Measurements from ENCODE around the gene FLAD1.

The FLAD1 gene

GRCh38 chr1:154940651-154941194 is 42.4 kb upstream of the FLAD1 start:
- peaks cover 12% of the 10 kb centered on the region for H3K4me1 ChIP-seq (ENCODE audit: insufficient read depth, poor library complexity, severe bottlenecking)
- no peaks in the 10 kb centered on the region for H3K36me3 ChIP-seq (ENCODE audit: low read depth)
- no peak overlapping the region for H3K4me3 ChIP-seq (ENCODE audit: severe bottlenecking)
- H3K27ac ChIP-seq (ENCODE audit: poor library complexity, severe bottlenecking), result no peak overlapping the region
- TF ChIP-seq CTCF (IDR thresholded peaks at IDR 0.05; ENCODE audit: poor library complexity, severe bottlenecking), result no peak
- ATAC-seq (ENCODE audit: low read depth), result no peak
- no peaks in the 10 kb centered on the region for H3K27me3 ChIP-seq (ENCODE audit: insufficient read depth, poor library complexity, severe bottlenecking)
- DNase-seq (ENCODE audit: low spot score), result no peak
- no peaks in the 10 kb centered on the region for H3K9me3 ChIP-seq (ENCODE audit: severe bottlenecking)

- no peak for DNase-seq (ENCODE audit: low spot score)
- H3K27ac ChIP-seq (ENCODE audit: poor library complexity, severe bottlenecking), result no peak overlapping the region
- no peaks in the 10 kb centered on the region for H3K27me3 ChIP-seq (ENCODE audit: insufficient read depth, poor library complexity, severe bottlenecking)
- H3K4me3 ChIP-seq (ENCODE audit: severe bottlenecking), result no peak overlapping the region
- H3K36me3 ChIP-seq (ENCODE audit: low read depth), result no peaks in the 10 kb centered on the region
- H3K4me1 ChIP-seq (ENCODE audit: insufficient read depth, poor library complexity, severe bottlenecking), result peaks cover 8% of the 10 kb centered on the region
- no peak for TF ChIP-seq CTCF (IDR thresholded peaks at IDR 0.05; ENCODE audit: poor library complexity, severe bottlenecking)
- no peaks in the 10 kb centered on the region for H3K9me3 ChIP-seq (ENCODE audit: severe bottlenecking)
- no peak for ATAC-seq (ENCODE audit: low read depth)
Measured at GRCh38 chr1:154941333-154942013, 41.7 kb upstream of the FLAD1 start.

GRCh38 chr1:154943649-154944400 is 39.3 kb upstream of the FLAD1 start:
- no peak overlapping the region for H3K4me3 ChIP-seq (ENCODE audit: severe bottlenecking)
- DNase-seq (ENCODE audit: low spot score) (no peak), ATAC-seq (ENCODE audit: low read depth) (peak; percentile 67; the same call in 2 of the 3 replicates)
- TF ChIP-seq CTCF (IDR thresholded peaks at IDR 0.05; ENCODE audit: poor library complexity, severe bottlenecking), result peak; percentile 92
- H3K36me3 ChIP-seq (ENCODE audit: low read depth), result no peaks in the 10 kb centered on the region
- H3K9me3 ChIP-seq (ENCODE audit: severe bottlenecking), result no peaks in the 10 kb centered on the region
- no peaks in the 10 kb centered on the region for H3K4me1 ChIP-seq (ENCODE audit: insufficient read depth, poor library complexity, severe bottlenecking)
- no peak overlapping the region for H3K27ac ChIP-seq (ENCODE audit: poor library complexity, severe bottlenecking)
- no peaks in the 10 kb centered on the region for H3K27me3 ChIP-seq (ENCODE audit: insufficient read depth, poor library complexity, severe bottlenecking)

DNA sequence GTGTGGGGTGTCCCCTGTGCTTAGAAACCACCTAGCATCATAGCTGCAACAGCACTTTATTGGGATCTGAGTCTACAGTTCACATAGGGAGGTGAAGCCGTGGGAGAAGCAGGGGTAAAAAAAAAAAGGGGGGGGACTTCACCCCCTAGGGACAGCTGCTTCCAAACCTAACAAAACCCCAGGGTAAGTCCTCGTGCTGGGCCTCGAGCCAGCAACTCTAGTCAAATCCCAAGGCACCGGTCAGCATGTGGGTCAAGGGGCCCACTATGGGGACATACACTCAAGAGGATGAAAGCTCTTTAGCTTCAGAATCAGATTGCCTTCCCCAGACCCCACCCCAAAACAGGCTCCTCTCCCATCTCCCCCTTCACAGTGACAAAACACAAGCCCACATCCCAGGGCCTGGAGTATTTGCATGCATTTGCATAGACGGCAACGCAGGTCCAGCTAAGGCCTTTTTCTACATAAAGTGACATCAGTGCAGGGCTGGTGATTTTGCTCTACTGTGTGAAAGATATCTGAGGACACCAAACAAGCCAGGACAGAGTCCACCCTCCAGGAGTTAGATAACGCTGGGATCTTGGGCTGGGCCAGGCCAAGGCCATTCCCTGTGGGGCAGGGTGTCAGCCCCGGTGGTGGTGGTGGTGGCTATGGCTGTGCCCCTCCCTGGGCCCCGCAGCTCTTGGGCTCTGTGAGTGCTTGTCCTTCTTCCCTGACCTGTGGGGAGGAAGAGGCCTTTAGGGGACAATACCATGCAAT is 38.6 kb upstream of the FLAD1 start:
- DNase-seq (ENCODE audit: low spot score), result no peak
- H3K4me3 ChIP-seq (ENCODE audit: severe bottlenecking), result no peak overlapping the region
- ATAC-seq (ENCODE audit: low read depth), result no peak

More for the DNA sequence above, 38.6 kb upstream of the FLAD1 start:
- H3K9me3 ChIP-seq (ENCODE audit: severe bottlenecking), result no peaks in the 10 kb centered on the region
- no peaks in the 10 kb centered on the region for H3K36me3 ChIP-seq (ENCODE audit: low read depth)
- no peak overlapping the region for H3K27ac ChIP-seq (ENCODE audit: poor library complexity, severe bottlenecking)
- H3K27me3 ChIP-seq (ENCODE audit: insufficient read depth, poor library complexity, severe bottlenecking), result no peaks in the 10 kb centered on the region
- no peak for TF ChIP-seq CTCF (IDR thresholded peaks at IDR 0.05; ENCODE audit: poor library complexity, severe bottlenecking)
- no peaks in the 10 kb centered on the region for H3K4me1 ChIP-seq (ENCODE audit: insufficient read depth, poor library complexity, severe bottlenecking)
